ENCODE results near the gene KCNK13.
"Not testable (repeated sequence)": the region's sequence is repeated elsewhere in the genome, so short reads cannot be mapped to it uniquely, and the experiment has no call there.

DNA sequence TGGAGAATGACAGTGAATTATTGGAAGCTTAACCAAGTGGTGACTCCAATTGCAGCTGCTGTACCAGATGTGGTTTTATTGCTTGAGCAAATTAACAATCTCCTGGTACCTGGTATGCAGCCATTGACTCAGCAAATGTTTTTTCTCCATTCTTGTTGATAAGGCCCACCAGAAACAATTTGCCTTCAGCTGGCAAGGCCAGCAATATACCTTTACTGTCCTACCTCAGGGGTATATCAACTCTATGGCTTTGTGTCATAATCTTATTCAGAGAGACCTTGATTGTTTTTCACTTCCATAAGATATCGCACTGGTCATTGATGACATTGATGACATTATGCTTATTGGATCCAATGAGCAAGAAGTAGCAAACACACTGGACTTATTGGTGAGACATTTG is 168.1 kb downstream of the KCNK13 start:
- TF ChIP-seq, protein P1, sequence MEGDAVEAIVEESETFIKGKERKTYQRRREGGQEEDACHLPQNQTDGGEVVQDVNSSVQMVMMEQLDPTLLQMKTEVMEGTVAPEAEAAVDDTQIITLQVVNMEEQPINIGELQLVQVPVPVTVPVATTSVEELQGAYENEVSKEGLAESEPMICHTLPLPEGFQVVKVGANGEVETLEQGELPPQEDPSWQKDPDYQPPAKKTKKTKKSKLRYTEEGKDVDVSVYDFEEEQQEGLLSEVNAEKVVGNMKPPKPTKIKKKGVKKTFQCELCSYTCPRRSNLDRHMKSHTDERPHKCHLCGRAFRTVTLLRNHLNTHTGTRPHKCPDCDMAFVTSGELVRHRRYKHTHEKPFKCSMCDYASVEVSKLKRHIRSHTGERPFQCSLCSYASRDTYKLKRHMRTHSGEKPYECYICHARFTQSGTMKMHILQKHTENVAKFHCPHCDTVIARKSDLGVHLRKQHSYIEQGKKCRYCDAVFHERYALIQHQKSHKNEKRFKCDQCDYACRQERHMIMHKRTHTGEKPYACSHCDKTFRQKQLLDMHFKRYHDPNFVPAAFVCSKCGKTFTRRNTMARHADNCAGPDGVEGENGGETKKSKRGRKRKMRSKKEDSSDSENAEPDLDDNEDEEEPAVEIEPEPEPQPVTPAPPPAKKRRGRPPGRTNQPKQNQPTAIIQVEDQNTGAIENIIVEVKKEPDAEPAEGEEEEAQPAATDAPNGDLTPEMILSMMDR (IDR thresholded peaks at IDR 0.05; ENCODE audit: low read depth, low read length, poor library complexity, severe bottlenecking): not testable (repeated sequence)
- not testable (repeated sequence) for TF ChIP-seq EZH2phosphoT487 (IDR thresholded peaks at IDR 0.05; ENCODE audit: borderline replicate concordance, low read length)
